Activated CD4-positive, alpha-beta T cell treated with anti-CD3 and anti-CD28 coated beads, Interleukin-10, Interleukin-2, amounts not matched to agents 100 ng/mL and 50 ng/mL, durations not matched to agents 16 hours and 8 hours (primary cell): ENCODE results near the gene KCNK7.
A peak's percentile ranks its signal among the peaks of the same experiment; 100 is the strongest.

Source experiments
- DNase-seq: peaks from one replicate; pipeline ENCODE4 v3.0.0-alpha.2; 2020

KCNK7 gene

DNA sequence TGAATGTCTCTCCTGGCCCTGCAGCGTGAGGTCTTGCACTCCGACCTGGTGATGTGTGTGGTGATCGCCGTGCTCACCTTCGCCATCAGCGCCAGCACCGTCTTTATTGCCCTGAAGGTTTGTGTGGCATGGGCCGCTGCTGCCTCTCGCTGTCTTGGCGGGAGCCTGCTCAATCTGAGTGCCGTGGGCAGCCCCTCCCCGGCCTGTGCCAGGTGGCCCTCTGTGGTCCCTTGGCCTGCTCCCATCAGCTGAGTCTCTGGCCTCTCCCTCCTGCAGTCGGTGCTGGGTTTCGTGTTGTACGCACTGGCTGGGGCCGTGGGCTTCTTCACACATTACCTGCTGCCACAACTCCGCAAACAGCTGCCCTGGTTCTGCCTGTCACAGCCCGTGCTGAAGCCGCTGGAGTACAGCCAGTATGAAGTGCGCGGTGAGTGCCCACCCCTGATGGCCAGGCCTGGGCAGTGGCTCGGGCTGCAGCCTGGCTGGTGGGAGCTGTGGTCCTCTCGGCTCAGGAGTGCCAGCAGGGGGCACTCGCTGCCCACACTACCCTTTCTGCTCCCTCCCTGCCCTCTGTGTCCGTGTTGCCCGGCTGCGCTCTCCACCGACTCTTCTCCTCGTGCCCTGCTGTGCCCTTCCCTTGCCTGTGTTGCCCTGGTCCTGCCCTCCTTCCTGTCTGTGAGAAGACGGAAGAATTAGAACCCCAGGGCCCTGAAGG lies 30.2 kb upstream of the KCNK7 start:
- peak; percentile 48 for DNase-seq

DNA sequence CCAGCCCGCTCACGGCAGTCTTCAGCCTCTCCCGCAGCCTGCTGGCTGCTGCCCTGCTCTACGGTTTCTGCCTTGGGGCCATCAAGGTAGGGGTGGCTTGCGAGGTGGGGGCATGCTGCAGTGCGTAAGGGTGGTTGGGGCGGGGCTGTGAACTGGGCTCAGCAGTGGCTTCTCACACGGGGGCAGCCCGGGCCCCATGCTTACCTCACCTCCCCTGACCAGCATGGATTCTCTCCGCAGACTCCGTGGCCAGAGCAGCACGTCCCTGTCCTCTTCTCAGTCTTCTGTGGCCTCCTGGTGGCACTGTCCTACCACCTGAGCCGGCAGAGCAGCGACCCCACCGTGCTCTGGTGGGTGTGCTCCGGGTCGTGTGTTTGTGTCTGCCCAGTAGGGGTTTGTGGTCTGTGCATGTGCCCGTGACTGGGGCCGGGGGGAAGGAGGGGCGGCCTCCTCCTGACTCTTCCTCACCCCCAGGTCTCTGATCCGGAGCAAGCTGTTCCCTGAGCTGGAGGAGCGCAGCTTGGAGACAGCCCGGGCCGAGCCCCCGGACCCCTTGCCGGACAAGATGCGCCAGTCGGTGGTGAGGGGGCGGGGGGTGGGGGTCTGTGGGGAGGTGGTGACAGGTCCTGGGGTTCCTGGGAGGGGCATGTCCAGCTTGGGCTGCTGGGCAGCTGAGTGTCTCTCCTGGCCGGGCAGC lies 29.5 kb upstream of the KCNK7 start:
- no peak for DNase-seq

DNA sequence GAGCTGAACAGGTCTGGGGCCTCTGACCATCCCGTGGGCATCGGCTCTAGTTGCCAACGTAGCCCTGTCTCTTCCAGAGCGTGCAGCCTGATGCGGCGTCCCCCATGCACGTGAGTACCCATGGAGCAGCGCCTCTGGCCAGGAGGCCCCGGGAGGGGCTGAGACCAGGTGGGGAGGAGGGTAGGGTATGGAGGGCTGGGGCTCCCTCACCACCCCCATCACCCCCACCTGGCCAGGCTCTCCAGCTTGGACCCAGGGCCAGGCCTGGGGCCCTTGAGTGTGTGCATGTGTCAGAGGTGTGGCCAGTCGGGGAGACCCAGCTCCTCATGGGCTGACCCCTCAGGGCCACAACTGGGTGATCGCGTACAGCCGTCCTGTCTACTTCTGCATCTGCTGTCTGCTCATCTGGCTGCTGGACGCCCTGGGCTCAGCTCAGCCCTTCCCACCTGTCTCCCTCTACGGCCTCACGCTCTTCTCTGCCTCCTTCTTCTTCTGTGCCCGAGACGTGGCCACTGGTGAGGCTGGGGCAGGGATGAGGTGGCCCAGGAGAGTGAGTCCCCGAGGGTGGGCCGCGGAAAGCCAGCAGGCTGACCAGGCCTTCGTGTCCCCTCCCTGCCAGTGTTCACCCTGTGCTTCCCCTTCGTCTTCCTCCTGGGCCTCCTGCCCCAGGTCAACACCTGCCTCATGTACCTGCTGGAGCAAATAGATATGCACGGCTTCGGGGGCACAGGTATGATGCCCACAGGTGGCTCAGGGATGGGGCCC lies 28.4 kb upstream of the KCNK7 start:
- no peak for DNase-seq

DNA sequence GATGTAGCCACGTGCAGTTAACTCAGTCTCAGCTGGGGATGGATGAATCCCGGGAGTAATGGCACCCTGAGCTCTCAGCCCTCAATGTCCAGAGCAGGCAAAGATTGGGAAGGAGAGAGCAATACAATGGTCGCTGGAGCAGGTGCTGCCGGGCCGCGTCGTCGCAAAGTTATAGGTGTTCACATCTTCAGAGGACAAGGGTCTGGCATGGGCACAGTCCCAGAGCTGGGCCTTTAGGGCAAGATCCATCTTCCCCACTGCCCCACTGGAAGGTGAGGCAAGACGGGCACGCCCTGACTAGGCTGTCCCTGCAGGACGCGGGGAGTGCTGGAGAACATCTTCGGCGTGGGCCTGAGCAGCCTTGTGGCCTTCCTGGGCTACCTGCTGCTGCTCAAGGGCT lies 27.6 kb upstream of the KCNK7 start:
- no peak for DNase-seq

DNA sequence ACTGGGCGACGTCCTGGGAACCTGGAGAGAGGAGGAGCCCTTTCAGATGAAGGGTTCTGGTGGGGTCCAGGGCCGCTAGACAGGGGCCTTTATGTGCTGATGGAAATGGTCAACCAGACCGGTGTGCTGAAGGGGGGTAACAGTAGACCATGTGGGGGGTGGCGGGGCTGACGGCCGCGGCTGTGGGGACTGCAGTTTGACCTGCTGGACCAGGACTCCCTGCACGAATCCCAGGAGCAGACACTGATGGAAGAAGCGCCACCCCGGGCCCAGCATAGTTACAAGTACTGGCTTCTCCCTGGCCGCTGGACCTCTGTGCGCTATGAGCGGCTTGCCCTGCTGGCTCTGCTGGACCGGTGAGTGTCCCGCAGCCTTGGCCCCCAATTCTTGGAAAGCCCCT lies 26.4 kb upstream of the KCNK7 start:
- no peak for DNase-seq

DNA sequence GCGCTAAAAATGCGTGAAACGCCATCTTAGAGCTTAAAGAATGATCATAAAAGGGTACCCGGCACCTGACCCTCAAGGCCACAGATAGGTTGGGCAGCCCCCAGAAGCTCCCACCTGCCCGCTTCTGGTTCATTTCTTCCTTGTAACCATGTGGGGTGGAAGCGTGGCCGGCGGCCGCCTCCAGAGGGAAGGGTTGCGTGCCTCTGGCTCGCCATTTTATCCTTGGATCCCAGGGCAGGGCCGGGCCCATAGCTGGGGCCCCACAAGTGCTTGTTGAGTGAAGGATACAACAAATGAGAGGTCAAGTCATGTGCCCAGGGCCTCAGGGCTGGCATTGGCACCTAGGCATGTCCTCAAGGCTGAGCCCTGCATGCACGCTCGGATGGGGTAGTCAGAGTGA lies 25.9 kb upstream of the KCNK7 start:
- DNase-seq, result no peak

DNA sequence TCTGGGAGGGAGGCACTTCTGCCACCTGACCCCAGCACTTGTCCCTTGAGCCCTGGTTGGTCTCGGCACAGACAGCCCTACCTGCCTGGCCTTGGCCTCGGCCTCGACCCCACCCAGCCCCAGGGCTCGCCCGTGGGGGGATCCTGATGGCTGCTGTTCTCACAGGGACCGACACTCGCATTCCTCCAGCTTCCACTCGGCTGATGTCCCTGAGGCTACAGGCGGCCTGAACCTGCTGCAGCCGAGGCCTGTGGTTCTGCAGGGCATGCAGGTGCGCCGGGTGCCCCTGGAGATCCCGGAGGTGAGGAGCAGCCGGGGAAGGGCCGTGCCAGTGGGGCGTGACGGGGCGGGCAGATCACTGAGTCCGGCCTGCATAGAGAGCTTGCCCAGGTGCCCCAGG lies 25.1 kb upstream of the KCNK7 start:
- no peak for DNase-seq

DNA sequence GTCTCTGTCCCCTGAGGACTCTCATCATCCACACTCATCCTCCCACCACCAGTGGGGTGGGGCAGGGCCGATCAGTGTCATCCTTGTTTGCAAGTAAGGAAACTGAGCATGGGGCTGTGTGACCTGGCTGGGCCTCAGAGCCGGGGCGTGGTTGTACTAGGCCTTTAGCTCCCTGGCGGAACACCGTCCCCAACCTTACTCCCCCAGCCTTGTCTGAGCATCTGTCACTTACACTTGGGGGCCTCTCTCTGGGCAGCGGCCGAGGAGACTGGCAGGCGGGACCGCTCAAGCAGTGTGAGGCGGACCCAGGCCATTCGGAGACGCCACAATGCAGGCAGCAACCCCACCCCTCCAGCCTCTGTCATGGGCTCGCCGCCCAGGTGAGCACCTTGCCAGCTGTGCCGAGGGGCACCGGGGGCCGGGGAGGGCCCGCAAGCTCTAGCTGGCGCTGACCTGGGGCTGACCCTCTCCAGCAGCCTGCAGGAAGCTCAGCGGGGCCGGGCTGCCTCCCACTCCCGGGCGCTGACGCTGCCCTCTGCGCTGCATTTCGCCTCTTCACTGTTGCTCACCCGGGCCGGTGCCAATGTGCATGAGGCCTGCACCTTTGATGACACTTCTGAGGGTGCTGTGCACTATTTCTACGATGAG lies 23.8 kb upstream of the KCNK7 start:
- DNase-seq, result no peak

DNA sequence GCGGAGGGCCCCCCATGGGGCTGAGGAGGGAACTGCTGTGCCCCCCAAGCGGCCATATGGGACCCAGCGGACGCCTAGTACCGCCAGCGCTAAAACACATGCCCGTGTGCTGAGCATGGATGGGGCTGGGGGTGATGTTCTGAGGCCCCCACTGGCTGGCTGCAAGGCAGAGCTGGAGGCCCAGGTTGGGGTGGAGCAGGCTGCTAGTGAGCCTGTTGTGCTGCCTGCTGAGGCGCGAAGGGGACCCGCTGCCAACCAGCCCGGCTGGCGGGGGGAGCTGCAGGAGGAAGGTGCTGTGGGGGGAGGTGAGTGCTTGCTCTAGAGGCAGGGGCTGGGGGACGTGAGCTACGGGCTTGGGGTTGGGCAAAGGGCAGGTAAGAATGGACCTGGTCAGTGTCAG lies 23.2 kb upstream of the KCNK7 start:
- DNase-seq, result no peak

DNA sequence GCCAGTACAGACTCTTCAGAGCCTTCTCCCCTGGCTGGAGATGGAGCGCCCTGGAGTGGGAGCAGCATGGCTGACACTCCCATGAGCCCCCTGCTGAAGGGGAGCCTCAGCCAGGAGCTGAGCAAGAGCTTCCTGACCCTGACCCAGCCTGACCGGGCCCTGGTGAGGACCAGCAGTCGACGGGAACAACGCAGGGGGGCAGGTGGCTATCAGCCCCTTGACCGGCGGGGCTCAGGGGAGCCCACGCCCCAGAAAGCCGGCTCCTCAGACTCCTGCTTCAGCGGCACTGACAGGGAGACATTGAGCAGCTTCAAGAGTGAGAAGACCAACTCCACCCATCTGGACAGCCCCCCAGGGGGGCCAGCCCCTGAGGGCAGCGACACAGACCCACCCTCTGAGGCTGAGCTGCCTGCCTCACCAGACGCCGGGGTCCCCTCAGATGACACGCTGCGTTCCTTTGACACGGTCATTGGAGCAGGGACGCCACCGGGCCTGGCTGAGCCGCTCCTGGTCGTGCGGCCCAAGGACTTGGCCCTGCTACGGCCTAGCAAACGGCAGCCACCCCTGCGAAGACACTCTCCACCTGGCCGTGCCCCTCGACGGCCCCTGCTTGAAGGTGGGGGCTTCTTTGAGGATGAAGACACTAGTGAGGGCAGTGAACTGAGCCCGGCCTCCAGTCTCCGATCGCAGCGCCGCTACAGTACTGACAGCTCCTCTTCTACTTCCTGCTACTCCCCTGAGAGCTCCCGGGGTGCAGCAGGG lies 22.6 kb upstream of the KCNK7 start:
- no peak for DNase-seq

DNA sequence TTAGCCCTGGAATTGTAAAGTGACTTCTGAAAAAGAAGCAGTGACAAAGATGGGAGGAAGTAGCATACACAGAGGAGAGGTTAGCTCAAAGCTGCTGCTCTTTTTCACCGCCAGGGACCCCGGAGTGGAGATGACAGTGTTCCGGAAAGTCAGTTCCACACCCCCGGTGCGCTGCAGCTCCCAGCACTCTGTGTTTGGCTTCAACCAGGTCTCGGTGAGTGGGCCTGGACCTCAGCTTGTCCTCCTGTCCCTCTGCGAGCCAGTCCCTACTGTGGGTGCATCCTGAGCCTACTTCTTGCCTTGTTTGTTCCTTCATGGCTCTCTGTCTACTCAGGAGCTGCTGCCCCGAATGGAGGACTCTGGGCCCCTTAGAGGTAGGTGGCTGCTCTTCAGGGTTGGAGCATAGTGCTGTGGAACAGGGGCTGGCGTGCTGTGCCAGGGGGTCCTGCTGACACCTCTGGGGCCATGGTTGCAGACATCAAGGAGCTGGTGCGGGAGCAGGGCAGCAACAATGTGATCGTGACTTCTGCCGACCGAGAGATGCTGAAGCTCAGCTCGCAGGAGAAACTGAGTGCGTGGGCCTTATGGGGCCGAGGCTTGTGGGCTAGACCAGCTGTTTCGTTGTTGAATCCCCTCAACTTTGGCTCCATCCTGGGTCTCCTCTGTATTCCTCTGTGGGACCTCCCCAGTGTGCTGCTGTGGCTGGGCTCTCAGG lies 21.7 kb upstream of the KCNK7 start:
- no peak for DNase-seq

DNA sequence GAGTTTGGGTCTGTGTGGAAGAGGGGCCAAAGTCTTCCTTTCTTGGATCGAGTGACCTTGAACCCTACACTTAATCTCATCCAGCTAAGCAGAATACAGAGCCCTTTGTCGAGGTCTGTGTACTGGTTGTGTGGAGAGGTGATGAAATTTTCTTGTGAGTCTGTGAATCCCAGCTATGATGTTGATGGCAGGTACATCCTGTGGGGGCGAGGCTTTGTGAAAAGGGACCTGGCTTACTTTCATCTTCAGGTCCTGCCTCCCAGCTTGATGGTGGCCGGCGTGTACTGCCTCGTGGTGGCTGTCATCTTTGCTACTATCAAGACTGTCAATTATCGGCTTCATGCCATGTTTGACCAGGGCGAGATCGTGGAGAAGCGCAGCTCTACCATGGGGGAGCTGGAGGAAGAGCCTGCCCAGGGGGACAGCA lies 21.0 kb upstream of the KCNK7 start:
- peak; percentile 31 for DNase-seq

DNA sequence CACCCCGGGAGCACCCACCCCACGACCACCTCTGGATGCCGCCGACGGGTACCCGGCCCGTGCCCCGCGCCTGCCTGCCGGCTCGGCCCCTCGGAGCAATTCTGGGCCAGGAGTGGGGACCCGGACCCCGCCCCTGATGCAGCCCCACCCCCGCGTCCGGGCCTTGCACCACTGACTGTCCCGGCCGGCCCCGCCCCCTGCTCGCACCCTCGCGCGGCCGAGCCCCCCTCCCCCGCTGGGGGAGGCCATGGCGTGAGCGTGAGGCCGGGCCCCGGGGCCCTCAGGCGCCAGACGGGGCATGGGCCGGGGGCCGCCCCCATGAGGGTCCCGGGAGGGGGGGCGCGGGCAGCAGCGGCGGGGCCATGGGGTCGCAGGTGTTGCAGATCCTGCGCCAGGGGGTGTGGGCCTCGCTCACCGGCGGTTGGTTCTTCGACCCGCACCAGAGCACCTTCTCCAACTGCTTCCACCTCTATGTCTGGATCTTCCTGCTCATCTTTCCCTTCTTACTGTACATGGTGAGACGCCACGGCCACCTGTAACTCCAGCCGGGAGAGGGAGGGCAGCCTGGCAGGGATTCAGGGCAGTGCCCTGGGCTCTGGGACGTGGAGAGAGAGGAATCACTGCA lies 20.5 kb upstream of the KCNK7 start:
- peak; percentile 74 for DNase-seq

DNA sequence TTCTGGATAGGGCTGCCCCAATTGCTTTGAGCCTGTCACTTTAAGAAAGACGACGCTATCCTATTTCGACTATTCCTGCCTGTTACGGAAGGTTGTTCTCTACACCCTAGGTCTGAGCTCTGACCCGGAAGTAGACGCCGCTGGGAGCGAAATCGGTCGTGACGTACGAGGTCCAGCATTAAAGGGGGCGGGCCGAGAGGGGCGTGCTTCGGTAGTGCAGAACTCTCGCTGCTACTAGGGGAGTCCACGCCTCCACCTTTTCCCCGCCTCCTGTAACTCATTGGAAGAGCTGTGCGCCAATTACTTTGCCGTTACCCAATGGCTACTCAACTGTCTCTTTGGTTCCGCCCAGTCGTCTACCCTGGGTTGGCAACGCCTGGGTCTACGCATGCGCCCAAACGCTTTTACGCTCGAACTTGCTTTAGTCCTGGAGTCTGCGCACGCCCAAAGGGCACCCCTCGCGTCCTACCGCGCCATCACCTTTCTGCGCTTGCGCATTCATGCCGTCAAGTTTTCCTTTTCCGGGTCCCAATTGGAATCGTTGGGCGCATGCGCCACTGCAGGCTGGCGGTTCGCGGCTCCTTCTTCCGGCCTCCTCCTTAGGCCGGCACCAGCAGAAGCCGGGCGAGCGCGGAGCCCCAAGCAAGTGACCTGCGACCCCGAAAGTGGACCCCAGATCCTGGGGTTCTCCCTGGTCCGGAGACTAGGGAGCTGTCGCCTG lies 19.8 kb upstream of the KCNK7 start, which contains the start of gene PCNX3:
Gene PCNX3 (plus strand): TSS at position 548 of the 721 bp plus-strand sequence. CDS start 536 bp downstream, outside the sequence.
- peak; percentile 100 for DNase-seq

DNA sequence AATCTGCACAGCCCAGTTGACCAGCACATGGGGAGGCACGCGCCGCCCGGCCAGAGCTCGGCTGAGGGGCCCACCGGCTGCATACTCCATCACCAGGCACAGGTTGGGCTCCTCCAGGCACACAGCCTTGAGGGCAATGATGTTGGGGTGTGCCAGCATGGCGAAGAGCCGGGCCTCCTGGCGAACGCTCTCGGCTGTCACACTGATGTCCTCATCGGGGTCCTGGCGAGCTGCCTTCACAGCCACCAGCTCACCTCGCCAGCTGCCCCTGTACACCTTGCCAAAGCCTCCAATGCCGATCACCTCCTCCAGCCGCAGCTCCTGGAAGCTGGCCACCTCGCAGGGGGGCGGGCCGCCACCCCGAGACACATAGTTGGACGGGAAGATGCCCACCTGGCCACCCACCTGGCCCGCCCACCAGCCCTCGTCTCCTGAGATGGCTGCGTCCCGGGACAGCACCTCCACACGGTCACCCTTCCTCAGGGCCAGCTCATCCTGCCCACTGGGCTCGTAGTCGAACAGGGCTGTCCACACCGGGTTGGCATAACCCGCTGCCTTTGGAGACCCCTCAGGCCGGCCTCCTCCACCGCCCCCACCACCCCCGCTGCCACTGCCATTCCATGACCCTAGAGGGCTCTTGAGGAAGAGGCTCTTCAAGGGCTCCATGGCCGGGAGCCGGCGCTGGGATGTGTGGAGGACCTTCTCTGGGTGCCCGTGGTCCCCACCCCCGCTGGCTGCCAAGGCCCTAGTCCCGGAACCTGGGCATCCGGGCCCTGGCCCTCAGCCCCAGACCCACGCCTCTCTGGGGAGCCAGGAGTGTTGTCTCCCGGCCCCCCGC lies 17.7 kb upstream of the KCNK7 start:
- DNase-seq, result no peak

DNA sequence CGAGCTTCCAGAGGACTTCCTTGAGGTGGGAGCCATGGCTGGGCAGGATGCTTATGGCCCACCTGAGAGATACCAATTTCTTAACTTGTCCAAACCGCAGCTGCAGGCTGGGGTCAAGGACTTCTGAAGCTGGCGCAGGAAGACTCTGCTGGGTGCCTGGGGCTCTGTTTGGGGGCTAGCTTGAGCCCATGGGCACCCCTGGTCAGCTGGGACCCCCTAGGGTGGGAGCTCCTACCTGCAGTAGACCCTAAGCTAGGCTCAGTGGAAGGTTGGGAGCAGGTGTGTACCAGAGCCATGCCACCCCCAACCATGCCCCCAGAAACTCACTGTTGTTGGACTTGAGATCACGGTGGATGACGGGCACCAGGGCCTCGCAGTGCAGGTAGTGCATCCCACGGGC lies 17.1 kb upstream of the KCNK7 start:
- no peak for DNase-seq

DNA sequence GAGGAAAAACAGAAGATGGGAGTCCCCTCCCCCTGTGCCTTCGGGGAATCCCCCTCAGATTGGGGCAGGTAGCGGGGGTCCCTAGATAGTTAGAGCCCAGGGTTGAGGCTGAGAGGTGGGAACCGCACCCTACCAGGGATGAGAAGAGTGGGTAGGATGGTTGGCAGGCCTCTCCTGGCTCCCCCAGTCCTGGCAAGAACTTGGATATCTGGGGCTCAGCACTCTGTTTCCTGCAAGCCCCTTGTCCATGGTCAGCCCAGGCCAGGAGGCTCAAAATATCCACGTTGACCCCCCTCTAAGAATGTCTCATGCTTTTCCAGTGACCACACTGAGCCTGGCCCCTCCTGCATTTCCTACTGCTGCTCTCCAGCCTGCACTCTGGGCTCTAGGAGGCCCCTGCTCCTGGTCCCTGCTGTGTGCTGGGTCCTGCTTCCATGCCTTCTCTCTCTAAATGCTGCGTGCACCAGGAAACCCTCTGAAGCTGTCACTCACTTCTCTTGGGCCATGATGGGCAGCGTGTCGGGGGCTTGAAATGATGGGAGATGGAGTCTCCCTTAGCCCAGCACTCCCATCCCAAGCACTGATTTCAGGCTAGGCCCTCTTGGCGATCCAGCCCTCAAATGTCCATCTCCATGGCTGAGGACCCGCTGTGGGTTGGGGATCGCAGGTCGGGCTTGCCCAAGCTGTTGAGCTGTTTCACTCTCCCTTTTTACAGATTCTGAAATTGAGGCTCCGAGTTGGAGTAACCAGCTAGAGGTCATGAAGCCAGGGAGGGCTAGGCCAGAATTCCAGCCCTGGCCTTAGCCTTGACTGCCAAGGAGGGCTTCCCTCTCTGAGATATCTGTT lies 16.4 kb upstream of the KCNK7 start:
- no peak for DNase-seq

DNA sequence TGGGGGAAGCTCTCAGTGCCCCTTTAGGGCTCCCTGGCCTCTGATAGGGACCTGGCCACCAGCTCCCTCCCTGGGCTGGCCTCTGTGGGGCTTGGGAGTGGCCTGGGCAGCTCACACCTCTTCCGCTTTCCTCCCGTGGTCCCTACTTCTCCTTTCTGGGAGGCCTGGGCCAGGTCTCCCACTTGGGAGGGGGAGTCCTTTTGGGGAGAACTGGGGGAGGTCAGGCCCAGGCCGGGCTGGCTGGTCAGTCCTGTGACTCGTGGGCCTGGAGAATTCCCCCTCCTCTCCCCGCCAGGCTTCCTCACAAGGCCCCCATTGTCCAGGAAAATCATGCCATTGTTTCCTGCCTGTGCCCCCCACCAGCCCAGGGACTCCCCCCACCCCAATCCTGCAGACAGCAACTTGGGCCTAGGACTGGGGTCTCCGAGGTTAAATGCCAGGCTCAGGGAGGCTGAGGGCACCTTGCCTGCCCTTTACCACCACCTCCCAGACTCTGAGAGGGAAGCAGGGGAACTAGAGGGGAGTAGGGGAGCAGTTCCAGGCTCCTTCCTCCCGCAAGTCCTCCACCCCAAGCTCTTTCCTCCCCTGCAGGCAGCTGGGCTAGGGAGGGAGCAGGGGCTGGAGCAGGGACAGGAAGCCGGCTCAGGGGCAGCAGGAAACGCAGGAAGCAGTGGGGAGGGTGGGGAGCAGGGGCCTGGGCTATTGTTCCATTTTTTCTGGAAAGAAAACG lies 15.6 kb upstream of the KCNK7 start:
- DNase-seq, result no peak
